Measurements from ENCODE around the gene ZNF879.

GRCh38 chr5:178996156-178996555, 27.4 kb upstream of the ZNF879 start:
- TF ChIP-seq RAD21 (CRISPR knock-in tag; conservative IDR thresholded peaks at IDR 0.05 in 1 of 2, IDR thresholded peaks at IDR 0.05 in 1 of 2) (no peak), GABPB1 (CRISPR knock-in tag; IDR thresholded peaks at IDR 0.05) (no peak), SMAD4 (CRISPR knock-in tag; conservative IDR thresholded peaks at IDR 0.05) (no peak), TOE1 (IDR thresholded peaks at IDR 0.05; ENCODE audit: borderline replicate concordance) (no peak), TOE1 (CRISPR knock-in tag; IDR thresholded peaks at IDR 0.05; ENCODE audit: borderline replicate concordance, low read depth) (no peak), ETS1 (conservative IDR thresholded peaks at IDR 0.05; ENCODE audit: control insufficient read depth, low read depth, low read length) (no peak), LEF1 (IDR thresholded peaks at IDR 0.05) (no peak), E2F6 (IDR thresholded peaks at IDR 0.05; ENCODE audit: borderline replicate concordance in 1 of 2, extremely low read depth in 1 of 2, insufficient read depth in 1 of 2, insufficient read length in 1 of 2, low read depth in 1 of 2, low read length in 1 of 2, poor library complexity in 1 of 2, severe bottlenecking in 1 of 2) (no peak), ZZZ3 (IDR thresholded peaks at IDR 0.05) (no peak)

All from K562 (cell line).